Neural progenitor cell (in vitro differentiated cells): Measurements from ENCODE around the gene THAP4. TPM values are rescaled to one million over a fixed set of nuclear protein-coding genes. Genes with fewer than 3 reads are reported as not detected.

Source experiments
- DNase-seq: peaks from one replicate; pipeline ENCODE4 v3.0.0-alpha.2; 2016; ENCODE audit warnings: low spot score
- H2AFZ ChIP-seq: fragments of 200-600 bp; sonication (generic); replicated peaks from 2 replicates; pipeline ENCODE4 v1.6.1; 2016; ENCODE audit warnings: antibody characterized with exemption
- H3F3A ChIP-seq: fragments of 200-600 bp; sonication (generic); 2 replicates; pipeline ENCODE4 v1.6.1; 2016; ENCODE audit warnings: antibody characterized with exemption, low read depth
- H3K27ac ChIP-seq: fragments of 200-600 bp; sonication (generic); 2 replicates; pipeline ENCODE4 v1.5.1; 2016; ENCODE audit warnings: mild to moderate bottlenecking
- H3K27me3 ChIP-seq: fragments of 200-600 bp; sonication (generic); 2 replicates; pipeline ENCODE4 v1.6.1; 2016; ENCODE audit warnings: mild to moderate bottlenecking, moderate library complexity
- H3K36me3 ChIP-seq: fragments of 200-600 bp; sonication (generic); 2 replicates; pipeline ENCODE4 v1.5.1; 2016
- H3K4me1 ChIP-seq: fragments of 200-600 bp; sonication (generic); 2 replicates; pipeline ENCODE4 v1.6.1; 2016; ENCODE audit warnings: mixed run types
- H3K4me2 ChIP-seq: fragments of 200-600 bp; sonication (generic); 2 replicates; pipeline ENCODE4 v1.6.1; 2016
- H3K4me3 ChIP-seq: fragments of 200-600 bp; sonication (generic); 2 replicates; pipeline ENCODE4 v1.5.1; 2016
- H3K79me2 ChIP-seq: fragments of 200-600 bp; sonication (generic); 2 replicates; pipeline ENCODE4 v1.6.1; 2016; ENCODE audit warnings: low read depth
- H3K9ac ChIP-seq: fragments of 200-600 bp; sonication (generic); 2 replicates; pipeline ENCODE4 v1.6.1; 2016
- H3K9me3 ChIP-seq: fragments of 200-600 bp; sonication (generic); 2 replicates; pipeline ENCODE4 v1.5.1; 2016; ENCODE audit warnings: low read depth
- H4K20me1 ChIP-seq: fragments of 200-600 bp; sonication (generic); 2 replicates; pipeline ENCODE4 v1.6.1; 2016; ENCODE audit warnings: low read depth
- H3K27ac Mint-ChIP-seq: 3 replicates; pipeline ENCODE4 v1.8.0; 2021; ENCODE audit warnings: mixed read lengths
- H3K27me3 Mint-ChIP-seq: 2 replicates; pipeline ENCODE4 v1.8.0; 2022; ENCODE audit warnings: low read depth, mild to moderate bottlenecking, inconsistent platforms, moderate library complexity, mixed read lengths; ENCODE audit not compliant: insufficient read depth
- H3K36me3 Mint-ChIP-seq: 3 replicates; pipeline ENCODE4 v1.8.0; 2021; ENCODE audit warnings: mixed read lengths
- H3K4me1 Mint-ChIP-seq: 3 replicates; pipeline ENCODE4 v1.8.0; 2021; ENCODE audit warnings: mixed read lengths
- H3K4me3 Mint-ChIP-seq: 3 replicates; pipeline ENCODE4 v1.8.0; 2021; ENCODE audit warnings: mild to moderate bottlenecking, moderate library complexity, mixed read lengths
- H3K9me3 Mint-ChIP-seq: 3 replicates; pipeline ENCODE4 v1.8.0; 2020; ENCODE audit warnings: mixed read lengths
- CTCF ChIP-seq: fragments of 200-600 bp; sonication (generic); IDR thresholded peaks from 2 replicates; pipeline ENCODE4 v1.5.1; 2017; ENCODE audit warnings: antibody characterized with exemption, mild to moderate bottlenecking
- EZH2 ChIP-seq: fragments of 200-600 bp; sonication (generic); IDR thresholded peaks from 2 replicates; pipeline ENCODE4 v1.6.1; 2017; ENCODE audit warnings: antibody characterized with exemption, mild to moderate bottlenecking, moderate library complexity
- EZH2phosphoT487 ChIP-seq: fragments of 200-600 bp; sonication (generic); IDR thresholded peaks from 2 replicates; pipeline ENCODE4 v1.6.1; 2017; ENCODE audit warnings: antibody characterized with exemption
- total RNA-seq: library from RNA; depleted of rRNA; stranded (reverse); fragments of >200 nt; gene quantifications from 2 replicates; pipeline ENCODE4 v1.2.3, GENCODE V29; 2015; ENCODE audit warnings: low replicate concordance

THAP4 gene
- total RNA-seq, 1 donor from 2014 or later: 25.6 TPM

GRCh38 chr2:241633561-241633960 is 3.4 kb downstream of the THAP4 start:
- Histone ChIP-seq H4K20me1 (peaks cover 34% of the 10 kb centered on the region), H3F3A (peaks cover 8% of the 10 kb centered on the region), H3K79me2 (peaks cover 66% of the 10 kb centered on the region), H3K36me3 (no peaks in the 10 kb centered on the region), H2AFZ (no peak overlapping the region), H3K4me3 (no peak overlapping the region), H3K4me1 (peaks cover 6% of the 10 kb centered on the region), H3K9me3 (no peaks in the 10 kb centered on the region), H3K4me2 (no peak overlapping the region), H3K9ac (no peak overlapping the region), H3K27me3 (no peaks in the 10 kb centered on the region), H3K27ac (no peak overlapping the region)
- Mint-ChIP-seq H3K4me1 (peaks cover 13% of the 10 kb centered on the region), H3K9me3 (no peaks in the 10 kb centered on the region), H3K36me3 (peaks cover 9% of the 10 kb centered on the region), H3K4me3 (no peak overlapping the region), H3K27ac (no peak overlapping the region), H3K27me3 (no peaks in the 10 kb centered on the region)
- DNase-seq: no peak
- TF ChIP-seq EZH2phosphoT487 (no peak), EZH2 (no peak), CTCF (no peak)

GRCh38 chr2:241632478-241633325 is 4.3 kb downstream of the THAP4 start:
- Histone ChIP-seq H4K20me1 (peaks cover 32% of the 10 kb centered on the region), H3K36me3 (no peaks in the 10 kb centered on the region), H3K4me2 (no peak overlapping the region), H3K9ac (no peak overlapping the region), H3K4me3 (no peak overlapping the region), H3F3A (peaks cover 6% of the 10 kb centered on the region), H3K27ac (no peak overlapping the region), H2AFZ (no peak overlapping the region), H3K27me3 (no peaks in the 10 kb centered on the region), H3K4me1 (peaks cover 3% of the 10 kb centered on the region), H3K79me2 (peaks cover 66% of the 10 kb centered on the region), H3K9me3 (no peaks in the 10 kb centered on the region)
- peaks cover 16% of the 10 kb centered on the region for H3K36me3 Mint-ChIP-seq
- no peak overlapping the region for H3K4me3 Mint-ChIP-seq
- H3K27ac Mint-ChIP-seq: no peak overlapping the region
- DNase-seq: no peak
- no peaks in the 10 kb centered on the region for H3K27me3 Mint-ChIP-seq
- H3K4me1 Mint-ChIP-seq: peaks cover 11% of the 10 kb centered on the region
- H3K9me3 Mint-ChIP-seq: no peaks in the 10 kb centered on the region
- no peak for TF ChIP-seq EZH2

- H2AFZ ChIP-seq: no peak overlapping the region
- TF ChIP-seq CTCF (no peak), EZH2 (no peak), EZH2phosphoT487 (no peak)
- no peaks in the 10 kb centered on the region for H3K27me3 ChIP-seq
- Mint-ChIP-seq H3K4me1 (peaks cover 9% of the 10 kb centered on the region), H3K4me3 (no peak overlapping the region), H3K36me3 (peaks cover 26% of the 10 kb centered on the region), H3K27ac (peak overlapping the region; percentile 63), H3K27me3 (no peaks in the 10 kb centered on the region), H3K9me3 (no peaks in the 10 kb centered on the region)
- H3K4me1 ChIP-seq: no peaks in the 10 kb centered on the region
- peaks cover 20% of the 10 kb centered on the region for H4K20me1 ChIP-seq
- no peak overlapping the region for H3K9ac ChIP-seq
- no peak for DNase-seq
- no peaks in the 10 kb centered on the region for H3F3A ChIP-seq
- no peak overlapping the region for H3K4me3 ChIP-seq
- H3K4me2 ChIP-seq: no peak overlapping the region
- H3K79me2 ChIP-seq: peaks cover 56% of the 10 kb centered on the region
- H3K27ac ChIP-seq: no peak overlapping the region
- H3K9me3 ChIP-seq: no peaks in the 10 kb centered on the region
- no peaks in the 10 kb centered on the region for H3K36me3 ChIP-seq
Measured at GRCh38 chr2:241629762-241630435, 7.1 kb downstream of the THAP4 start.
